Lung (tissue), 11 donors: ENCODE results near the gene TARP.

Source experiments
- ATAC-seq: fragments of 200-7000 bp; cut with Tn5 transposase; one replicate; pipeline ENCODE4 v1.9.1; 2020; ENCODE audit warnings: moderate number of reproducible peaks; ENCODE audit not compliant: insufficient read depth, low FRiP score
- DNase-seq, 3 donors: peaks; one replicate each; pipeline ENCODE4 v3.0.0-alpha.2; 2013 to 2017
- H3K27ac ChIP-seq, 2 donors: one replicate each; pipeline ENCODE4 v1.5.1; 2013; ENCODE audit warnings: mild to moderate bottlenecking in 2 of 2, moderate library complexity in 2 of 2, control low read depth in 1 of 2, inconsistent platforms in 1 of 2, low read depth in 1 of 2, low read length in 1 of 2
- H3K27me3 ChIP-seq, 3 donors: one replicate each; pipeline ENCODE4 v1.5.1; 2013; ENCODE audit warnings: low read length in 2 of 3; ENCODE audit not compliant: control insufficient read depth in 3 of 3, insufficient read depth in 3 of 3
- H3K36me3 ChIP-seq, 4 donors: one replicate each; pipeline ENCODE4 v1.5.1; 2013; ENCODE audit warnings: low read length in 4 of 4, mild to moderate bottlenecking in 1 of 4, moderate library complexity in 1 of 4; ENCODE audit not compliant: control insufficient read depth in 4 of 4, insufficient read depth in 4 of 4
- H3K4me1 ChIP-seq, 5 donors: one replicate each; pipeline ENCODE4 v1.5.1; 2013; ENCODE audit warnings: low read length in 5 of 5, mild to moderate bottlenecking in 2 of 5, moderate library complexity in 1 of 5; ENCODE audit not compliant: control insufficient read depth in 5 of 5, insufficient read depth in 5 of 5
- H3K4me3 ChIP-seq: one replicate; pipeline ENCODE4 v1.5.1; 2013; ENCODE audit warnings: mild to moderate bottlenecking, control low read depth, moderate library complexity
- H3K9ac ChIP-seq, 2 donors: one replicate each; pipeline ENCODE4 v1.5.1; 2013; ENCODE audit warnings: low read length in 2 of 2, control low read depth in 1 of 2; ENCODE audit not compliant: insufficient read depth in 1 of 2
- H3K9me3 ChIP-seq, 4 donors: one replicate each; pipeline ENCODE4 v1.5.1; 2013; ENCODE audit warnings: low read length in 3 of 4, mild to moderate bottlenecking in 1 of 4, moderate library complexity in 1 of 4; ENCODE audit not compliant: control insufficient read depth in 4 of 4, insufficient read depth in 3 of 4
- WGBS, 2 donors: extraction: QIAGEN DNeasy Blood & Tissue Kit; methylation state at CpG; one replicate each; pipeline ENCODE4 v1.1.7; 2013; 5-methylcytosine and 5-hydroxymethylcytosine counted together
- TF ChIP-seq, protein P1 (sequence below): IDR thresholded peaks from 2 replicates; pipeline ENCODE4 v1.5.1; 2012; ENCODE audit warnings: mild to moderate bottlenecking; ENCODE audit errors: control extremely low read depth, extremely low read depth
- donor health status: control.
- donor health status: control.
- donor health status: Bipolar disorder and iron deficiency.
- donor health status: healthy.
- donor health status: DM: yes; HTN: yes; CAD: no.

TARP gene

DNA sequence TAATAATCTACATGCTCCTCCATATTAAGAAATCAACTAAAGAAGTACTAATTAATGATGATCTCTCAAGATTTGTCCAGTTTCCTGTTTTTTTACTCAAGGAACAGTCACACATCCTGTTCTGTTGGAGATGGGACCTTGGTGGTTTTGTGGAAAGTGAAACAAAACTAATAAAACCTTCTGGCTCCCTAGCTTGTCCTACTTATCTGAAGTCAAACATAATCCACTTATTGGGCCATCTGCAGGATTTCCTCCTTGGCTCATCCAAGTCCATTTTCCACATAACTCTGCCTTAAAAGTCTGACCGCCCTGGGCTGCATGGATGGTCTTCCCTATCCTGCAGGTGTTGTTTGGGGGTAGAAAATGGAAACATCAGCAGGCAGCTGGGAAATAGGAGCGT lies 39.4 kb upstream of the TARP start:
- ATAC-seq (no peak), DNase-seq (no peak)
- Histone ChIP-seq H3K9ac (no peak overlapping the region), H3K27ac (peak overlapping the region in 1 of 2 donors; percentile 42), H3K4me1 (peaks cover 0 to 14% (median 3%) of the 10 kb centered on the region in 5 donors), H3K4me3 (no peak overlapping the region), H3K9me3 (no peaks in the 10 kb centered on the region), H3K27me3 (no peaks in the 10 kb centered on the region), H3K36me3 (no peaks in the 10 kb centered on the region)
- WGBS, 2 donors, result 31 to 63% methylated on average over 2 of the region's 2 CpGs
- TF ChIP-seq, protein P1, sequence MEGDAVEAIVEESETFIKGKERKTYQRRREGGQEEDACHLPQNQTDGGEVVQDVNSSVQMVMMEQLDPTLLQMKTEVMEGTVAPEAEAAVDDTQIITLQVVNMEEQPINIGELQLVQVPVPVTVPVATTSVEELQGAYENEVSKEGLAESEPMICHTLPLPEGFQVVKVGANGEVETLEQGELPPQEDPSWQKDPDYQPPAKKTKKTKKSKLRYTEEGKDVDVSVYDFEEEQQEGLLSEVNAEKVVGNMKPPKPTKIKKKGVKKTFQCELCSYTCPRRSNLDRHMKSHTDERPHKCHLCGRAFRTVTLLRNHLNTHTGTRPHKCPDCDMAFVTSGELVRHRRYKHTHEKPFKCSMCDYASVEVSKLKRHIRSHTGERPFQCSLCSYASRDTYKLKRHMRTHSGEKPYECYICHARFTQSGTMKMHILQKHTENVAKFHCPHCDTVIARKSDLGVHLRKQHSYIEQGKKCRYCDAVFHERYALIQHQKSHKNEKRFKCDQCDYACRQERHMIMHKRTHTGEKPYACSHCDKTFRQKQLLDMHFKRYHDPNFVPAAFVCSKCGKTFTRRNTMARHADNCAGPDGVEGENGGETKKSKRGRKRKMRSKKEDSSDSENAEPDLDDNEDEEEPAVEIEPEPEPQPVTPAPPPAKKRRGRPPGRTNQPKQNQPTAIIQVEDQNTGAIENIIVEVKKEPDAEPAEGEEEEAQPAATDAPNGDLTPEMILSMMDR, result no peak

DNA sequence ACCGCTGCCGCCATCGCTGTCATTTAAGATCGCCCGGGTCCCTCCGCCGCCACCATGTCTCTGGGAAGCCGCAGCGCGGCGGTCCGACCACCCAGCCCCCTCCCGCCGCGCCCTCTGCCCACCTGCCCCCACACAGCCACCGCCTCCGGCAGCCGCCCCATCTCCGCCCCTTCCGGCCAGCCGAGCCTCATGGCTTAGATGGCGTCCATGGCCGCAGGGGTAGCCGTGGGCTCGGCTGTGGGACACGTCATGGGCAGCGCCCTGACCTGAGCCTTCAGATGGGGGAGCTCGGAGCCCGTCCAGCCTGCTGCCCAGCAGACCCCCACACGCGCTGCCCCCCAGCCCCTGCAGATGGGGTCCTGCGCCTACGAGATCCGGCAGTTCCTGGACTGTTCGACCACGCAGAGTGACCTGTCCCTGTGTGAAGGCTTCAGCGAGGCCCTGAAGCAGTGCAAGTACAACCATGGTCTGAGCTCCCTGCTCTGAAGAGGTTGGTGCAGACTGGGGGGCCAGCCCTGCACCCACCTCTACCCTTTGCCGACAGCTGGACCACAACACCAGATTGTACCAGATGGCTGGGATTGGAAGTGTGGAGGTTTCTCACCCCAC lies 38.0 kb upstream of the TARP start:
- H3K9me3 ChIP-seq, result no peaks in the 10 kb centered on the region
- 14 to 23% methylated on average over 37 to 38 of the region's 38 CpGs for WGBS, 2 donors
- ATAC-seq (peak; percentile 65), DNase-seq (peak; percentile 30 to 45 (median 41))
- H3K36me3 ChIP-seq, result no peaks in the 10 kb centered on the region
- H3K27ac ChIP-seq, result peak overlapping the region in 1 of 2 donors; percentile 86
- H3K4me1 ChIP-seq, result peaks cover 0 to 8% (median 3%) of the 10 kb centered on the region in 5 donors
- H3K4me3 ChIP-seq, result peak overlapping the region; percentile 41
- H3K27me3 ChIP-seq, result no peaks in the 10 kb centered on the region
- no peak overlapping the region for H3K9ac ChIP-seq
- TF ChIP-seq, protein P1, result no peak

DNA sequence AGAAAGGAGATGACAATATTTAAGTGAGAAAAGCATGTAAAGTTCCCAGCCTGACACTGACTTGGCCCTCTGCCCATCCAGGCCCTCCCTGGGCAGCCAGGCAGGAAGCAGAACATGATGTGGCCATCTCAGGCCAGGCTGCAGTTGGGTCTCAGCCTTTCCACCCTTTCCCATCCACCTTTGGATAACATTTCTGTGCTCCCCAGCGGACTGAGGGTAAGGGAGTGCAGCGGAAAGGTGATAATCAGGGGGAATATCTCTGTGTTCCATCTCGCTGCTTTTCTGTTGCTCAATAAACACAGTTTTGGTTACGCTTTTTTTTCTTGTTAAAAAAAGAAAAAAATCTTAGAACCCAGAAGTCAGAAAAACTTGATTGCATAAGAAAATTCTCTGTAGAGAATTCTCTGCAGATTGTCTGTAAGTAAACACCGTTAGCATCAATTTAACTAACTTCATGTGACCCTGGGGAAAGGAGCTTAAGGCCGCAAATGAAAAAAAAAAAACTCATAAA lies 37.2 kb upstream of the TARP start:
- Histone ChIP-seq H3K4me3 (no peak overlapping the region), H3K27me3 (no peaks in the 10 kb centered on the region), H3K27ac (peak overlapping the region in 1 of 2 donors; percentile 77), H3K4me1 (peaks cover 0 to 8% (median 3%) of the 10 kb centered on the region in 5 donors), H3K36me3 (no peaks in the 10 kb centered on the region), H3K9me3 (no peaks in the 10 kb centered on the region), H3K9ac (no peak overlapping the region)
- DNase-seq (peak; percentile 56 to 72 (median 56)), ATAC-seq (no peak)
- 26 to 35% methylated on average over 6 of the region's 6 CpGs for WGBS, 2 donors
- TF ChIP-seq, protein P1, result no peak
